Calu3 (cell line): ENCODE data around the gene KLHL29. TPM values are rescaled to one million over a fixed set of nuclear protein-coding genes. Genes with fewer than 3 reads are reported as not detected.

ENCODE experiments used
- BruUV-seq: library from RNA; stranded (reverse); fragments of 400-500 nt; replicated peaks from 2 replicates; lab custom pipeline; 2021; lab: Mats Ljungman, UMichigan
- CTCF ChIA-PET: fragments of 300-600 bp; sonication (Branson Sonifier 250); formaldehyde crosslinking; loops from one replicate; lab custom pipeline; 2022; ENCODE audit warnings: antibody characterized with exemption; lab: Charles Lee
- DNase-seq: peaks from one replicate; pipeline ENCODE4 v3.0.0; 2022
- H3K27ac Mint-ChIP-seq: one replicate; pipeline ENCODE4 v1.8.0; 2022; ENCODE audit warnings: mixed read lengths; ENCODE audit not compliant: unreplicated experiment
- H3K27me3 Mint-ChIP-seq: one replicate; pipeline ENCODE4 v1.8.0; 2022; ENCODE audit warnings: mixed read lengths; ENCODE audit not compliant: unreplicated experiment
- H3K36me3 Mint-ChIP-seq: one replicate; pipeline ENCODE4 v1.8.0; 2022; ENCODE audit warnings: mild to moderate bottlenecking, moderate library complexity, mixed read lengths; ENCODE audit not compliant: insufficient read depth, unreplicated experiment
- H3K4me1 Mint-ChIP-seq: one replicate; pipeline ENCODE4 v1.8.0; 2022; ENCODE audit warnings: mild to moderate bottlenecking, low read depth, mixed read lengths; ENCODE audit not compliant: unreplicated experiment
- H3K4me3 Mint-ChIP-seq: one replicate; pipeline ENCODE4 v1.8.0; 2022; ENCODE audit warnings: mild to moderate bottlenecking, low read depth, moderate library complexity, mixed read lengths; ENCODE audit not compliant: unreplicated experiment
- H3K9me3 Mint-ChIP-seq: one replicate; pipeline ENCODE4 v1.8.0; 2022; ENCODE audit warnings: low read depth, mixed read lengths; ENCODE audit not compliant: unreplicated experiment
- intact Hi-C: fragments of 100-400 bp; cut with micrococcal nuclease; formaldehyde crosslinking; loops from one replicate; pipeline ENCODE4 v1.10.0; 2022; ENCODE audit not compliant: unreplicated experiment
- total RNA-seq: library from RNA; stranded (reverse); gene quantifications from 2 replicates; pipeline ENCODE4 v1.2.3, GENCODE V29; 2022
- TF ChIP-seq, protein P1 (sequence below): fragments of 200-600 bp; IDR thresholded peaks from one replicate; pipeline ENCODE4 v1.8.0; 2022; ENCODE audit warnings: antibody characterized with exemption; ENCODE audit not compliant: unreplicated experiment

KLHL29 gene
- total RNA-seq, 1 experiment from 2014 or later, result 11.9 TPM

DNA sequence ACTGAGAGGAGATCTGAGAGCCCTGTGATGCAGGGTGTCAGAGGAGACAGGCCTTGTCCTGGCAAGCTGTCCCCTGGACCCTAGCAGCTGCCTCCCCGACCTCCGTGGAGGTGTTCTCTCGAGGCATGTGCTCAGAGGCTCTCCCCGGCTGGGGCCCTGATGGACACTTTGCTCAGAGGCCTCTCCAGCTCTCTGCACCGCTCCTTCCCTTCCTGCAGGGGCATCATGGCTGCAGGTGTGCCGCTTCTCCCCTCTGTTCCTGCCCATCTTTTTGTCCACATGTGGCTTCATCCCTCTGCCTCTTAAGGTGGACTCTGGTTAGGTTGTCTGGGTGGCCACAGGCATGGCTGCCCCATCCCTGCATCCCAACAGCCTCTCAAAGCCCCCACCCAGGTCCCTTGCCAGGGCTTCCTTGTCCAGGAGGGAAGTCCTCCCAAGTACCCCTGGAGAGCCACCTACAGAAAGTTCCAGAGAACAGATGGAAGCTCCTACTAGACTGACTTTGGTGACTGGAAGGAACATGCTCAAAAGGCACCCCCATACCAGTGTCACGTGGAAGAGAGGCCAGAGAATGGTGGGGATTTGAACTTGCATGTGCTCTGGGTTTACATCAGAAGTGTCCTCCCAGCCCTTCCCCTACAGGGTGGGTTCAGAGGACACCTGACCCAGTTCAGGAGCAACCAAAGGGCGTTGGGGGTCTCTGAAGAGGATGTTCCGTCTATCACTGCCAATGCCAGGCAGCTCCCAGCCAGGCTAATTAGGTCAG, 120.4 kb downstream of the KLHL29 start:
- Mint-ChIP-seq H3K27ac (no peak overlapping the region), H3K4me1 (no peaks in the 10 kb centered on the region), H3K4me3 (no peak overlapping the region), H3K27me3 (no peaks in the 10 kb centered on the region), H3K9me3 (no peaks in the 10 kb centered on the region), H3K36me3 (no peaks in the 10 kb centered on the region)
- BruUV-seq, result no TSS peak
- CTCF ChIA-PET, result no interaction called here
- DNase-seq, result no peak
- TF ChIP-seq, protein P1, sequence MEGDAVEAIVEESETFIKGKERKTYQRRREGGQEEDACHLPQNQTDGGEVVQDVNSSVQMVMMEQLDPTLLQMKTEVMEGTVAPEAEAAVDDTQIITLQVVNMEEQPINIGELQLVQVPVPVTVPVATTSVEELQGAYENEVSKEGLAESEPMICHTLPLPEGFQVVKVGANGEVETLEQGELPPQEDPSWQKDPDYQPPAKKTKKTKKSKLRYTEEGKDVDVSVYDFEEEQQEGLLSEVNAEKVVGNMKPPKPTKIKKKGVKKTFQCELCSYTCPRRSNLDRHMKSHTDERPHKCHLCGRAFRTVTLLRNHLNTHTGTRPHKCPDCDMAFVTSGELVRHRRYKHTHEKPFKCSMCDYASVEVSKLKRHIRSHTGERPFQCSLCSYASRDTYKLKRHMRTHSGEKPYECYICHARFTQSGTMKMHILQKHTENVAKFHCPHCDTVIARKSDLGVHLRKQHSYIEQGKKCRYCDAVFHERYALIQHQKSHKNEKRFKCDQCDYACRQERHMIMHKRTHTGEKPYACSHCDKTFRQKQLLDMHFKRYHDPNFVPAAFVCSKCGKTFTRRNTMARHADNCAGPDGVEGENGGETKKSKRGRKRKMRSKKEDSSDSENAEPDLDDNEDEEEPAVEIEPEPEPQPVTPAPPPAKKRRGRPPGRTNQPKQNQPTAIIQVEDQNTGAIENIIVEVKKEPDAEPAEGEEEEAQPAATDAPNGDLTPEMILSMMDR, result no peak
- intact Hi-C loops, result no loop called here

DNA sequence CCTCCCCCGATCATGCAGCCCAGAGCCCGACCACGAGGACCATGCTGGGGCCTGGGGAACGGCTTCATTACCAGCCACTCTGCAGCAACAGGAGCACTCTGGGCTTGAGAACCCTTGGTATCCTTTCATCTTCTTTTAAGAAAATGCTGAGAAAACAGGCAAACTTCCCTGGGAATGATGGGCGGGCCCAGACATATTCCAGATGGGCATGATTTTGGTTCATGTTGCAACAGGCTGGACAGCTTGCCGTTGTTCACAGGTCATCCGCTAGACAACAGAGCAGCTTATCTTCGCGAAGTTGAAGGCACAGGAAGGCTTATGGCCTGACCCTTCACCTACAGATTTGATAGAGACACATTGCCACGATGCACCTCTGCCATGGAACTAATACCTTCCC, 121.0 kb downstream of the KLHL29 start:
- CTCF ChIA-PET, result no interaction called here
- no peaks in the 10 kb centered on the region for H3K36me3 Mint-ChIP-seq
- no TSS peak for BruUV-seq
- intact Hi-C loops, result no loop called here
- no peaks in the 10 kb centered on the region for H3K9me3 Mint-ChIP-seq
- no peak overlapping the region for H3K4me3 Mint-ChIP-seq
- H3K27me3 Mint-ChIP-seq, result no peaks in the 10 kb centered on the region
- no peak overlapping the region for H3K27ac Mint-ChIP-seq
- no peaks in the 10 kb centered on the region for H3K4me1 Mint-ChIP-seq
- TF ChIP-seq, protein P1, result no peak
- DNase-seq, result no peak

DNA sequence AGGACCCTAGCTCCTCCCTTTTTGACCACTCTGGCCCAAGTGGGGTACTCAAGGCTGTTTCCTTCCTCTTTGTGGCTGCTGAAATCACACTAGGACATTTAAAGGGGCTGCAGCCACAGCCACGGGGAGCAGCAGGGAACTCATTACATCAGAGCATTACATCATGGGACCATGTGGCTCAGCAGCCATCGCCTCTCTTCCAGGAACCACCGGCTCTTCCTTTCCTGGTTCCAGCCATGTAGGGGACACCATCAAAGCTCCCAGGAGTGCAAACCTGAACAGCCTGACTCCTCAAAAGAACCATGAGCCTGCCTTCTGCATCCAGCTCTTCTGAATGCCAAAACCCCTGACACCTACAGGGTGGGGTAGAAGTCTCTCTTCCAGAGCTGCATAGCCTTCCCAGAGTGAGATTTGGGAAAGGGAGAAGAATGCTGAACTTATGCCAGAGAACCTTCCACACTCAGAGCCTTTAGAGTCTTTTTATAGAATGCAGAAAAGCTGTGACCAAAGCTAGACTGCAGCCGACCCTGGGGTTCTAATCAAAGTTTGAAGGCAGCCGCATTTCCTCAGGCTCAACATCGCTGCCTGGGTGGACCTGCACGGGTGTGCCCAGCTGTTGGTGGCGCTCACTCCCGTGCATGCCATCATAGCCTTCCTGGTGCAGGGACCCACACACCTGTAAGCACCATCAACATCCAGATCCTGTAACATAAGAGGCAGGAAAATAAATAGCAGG, 121.7 kb downstream of the KLHL29 start:
- no peak for DNase-seq
- no peak overlapping the region for H3K27ac Mint-ChIP-seq
- CTCF ChIA-PET, result no interaction called here
- intact Hi-C loops, result no loop called here
- TF ChIP-seq, protein P1, result no peak
- no peaks in the 10 kb centered on the region for H3K4me1 Mint-ChIP-seq
- H3K36me3 Mint-ChIP-seq, result no peaks in the 10 kb centered on the region
- no peaks in the 10 kb centered on the region for H3K27me3 Mint-ChIP-seq
- BruUV-seq, result no TSS peak
- no peaks in the 10 kb centered on the region for H3K9me3 Mint-ChIP-seq
- H3K4me3 Mint-ChIP-seq, result no peak overlapping the region

DNA sequence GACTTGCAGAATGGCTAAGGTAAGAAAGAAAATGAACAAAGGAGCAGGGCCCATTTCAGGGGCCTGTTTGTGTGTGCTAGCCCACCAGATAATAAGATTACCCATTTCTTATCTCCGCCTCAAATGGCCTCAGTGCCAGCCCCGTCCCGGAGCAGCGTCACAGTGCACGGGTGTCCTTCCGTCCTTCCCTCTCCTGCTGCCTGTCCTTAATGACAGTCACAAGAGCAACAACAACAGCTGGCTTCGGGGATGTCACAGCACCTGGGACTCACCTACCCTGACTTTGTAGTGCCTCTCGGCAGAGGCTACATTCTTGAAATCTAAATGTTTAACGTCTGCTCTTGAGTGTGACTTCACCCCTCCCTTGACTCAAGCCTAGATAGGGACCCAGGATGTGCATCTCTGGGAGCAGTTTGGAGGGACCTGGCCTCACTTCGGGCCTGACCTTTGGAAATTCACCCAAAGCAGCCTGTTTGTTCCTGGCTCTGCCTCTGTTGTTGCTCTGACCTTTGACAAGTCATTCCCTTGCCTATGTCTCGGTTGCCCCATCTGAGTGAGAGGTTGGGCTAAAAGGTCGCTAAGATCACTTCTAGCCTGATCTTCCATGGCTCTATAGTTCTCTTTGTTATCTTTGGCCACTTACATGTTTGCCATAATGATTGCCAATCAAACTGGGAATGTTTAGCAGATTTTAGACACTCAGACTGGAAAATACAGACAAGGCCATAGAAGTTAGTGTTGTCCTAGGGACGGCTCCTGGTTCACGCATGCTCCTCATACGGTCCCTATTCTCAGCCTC, 122.5 kb downstream of the KLHL29 start:
- CTCF ChIA-PET, result no interaction called here
- TF ChIP-seq, protein P1, result no peak
- Mint-ChIP-seq H3K4me3 (no peak overlapping the region), H3K27me3 (no peaks in the 10 kb centered on the region), H3K9me3 (no peaks in the 10 kb centered on the region), H3K4me1 (no peaks in the 10 kb centered on the region), H3K36me3 (no peaks in the 10 kb centered on the region), H3K27ac (no peak overlapping the region)
- no TSS peak for BruUV-seq
- intact Hi-C loops, result no loop called here
- DNase-seq, result no peak
